ENCODE data around the gene PTPN5.

The PTPN5 gene

DNA sequence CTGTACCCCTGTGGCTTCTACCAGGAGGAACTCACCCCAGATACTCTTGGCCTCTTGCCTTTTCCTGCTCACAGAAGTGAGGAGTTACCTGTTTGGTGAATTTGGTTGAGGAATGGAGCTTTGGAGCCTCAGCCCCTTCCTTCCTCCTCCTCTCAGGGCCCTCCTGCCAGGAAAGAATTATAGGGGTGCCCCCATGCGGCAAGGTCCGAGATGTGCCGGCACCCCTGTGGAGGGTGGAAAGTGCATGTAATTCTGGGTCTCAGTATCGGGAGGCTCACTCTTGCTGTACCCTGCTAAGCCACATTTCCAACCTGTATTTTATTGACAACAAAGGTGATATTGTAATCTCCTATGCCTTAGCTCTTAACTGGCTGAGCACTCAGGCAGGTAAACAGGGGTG is 51.9 kb downstream of the PTPN5 start:
- TF ChIP-seq GATA3 (IDR thresholded peaks at IDR 0.05; ENCODE audit: low read depth, low read length) = no peak

DNA sequence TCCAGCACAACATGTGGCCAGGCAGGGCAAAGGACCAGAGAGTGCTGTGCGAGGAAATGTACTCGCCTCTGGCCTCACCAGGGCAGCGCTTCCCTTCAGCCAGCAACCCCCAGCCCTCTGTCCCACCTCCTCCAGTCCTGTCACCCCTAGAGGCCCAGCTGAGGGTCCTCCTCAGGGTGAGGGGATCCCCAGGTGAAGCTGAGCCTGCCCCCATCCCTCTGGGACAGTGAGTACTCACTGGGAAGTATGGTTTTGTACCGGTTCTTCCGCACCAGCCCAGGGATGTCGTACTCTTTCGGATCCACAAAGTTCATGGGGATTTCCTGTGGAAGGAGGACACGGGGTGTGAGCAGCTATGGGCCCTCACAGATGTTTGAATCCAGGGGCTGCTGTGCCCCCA is 54.0 kb downstream of the PTPN5 start:
- TF ChIP-seq GATA3 (IDR thresholded peaks at IDR 0.05; ENCODE audit: low read depth, low read length) = no peak
- no peak for TF ChIP-seq GATA2 (IDR thresholded peaks at IDR 0.05; ENCODE audit: low read depth, low read length)

DNA sequence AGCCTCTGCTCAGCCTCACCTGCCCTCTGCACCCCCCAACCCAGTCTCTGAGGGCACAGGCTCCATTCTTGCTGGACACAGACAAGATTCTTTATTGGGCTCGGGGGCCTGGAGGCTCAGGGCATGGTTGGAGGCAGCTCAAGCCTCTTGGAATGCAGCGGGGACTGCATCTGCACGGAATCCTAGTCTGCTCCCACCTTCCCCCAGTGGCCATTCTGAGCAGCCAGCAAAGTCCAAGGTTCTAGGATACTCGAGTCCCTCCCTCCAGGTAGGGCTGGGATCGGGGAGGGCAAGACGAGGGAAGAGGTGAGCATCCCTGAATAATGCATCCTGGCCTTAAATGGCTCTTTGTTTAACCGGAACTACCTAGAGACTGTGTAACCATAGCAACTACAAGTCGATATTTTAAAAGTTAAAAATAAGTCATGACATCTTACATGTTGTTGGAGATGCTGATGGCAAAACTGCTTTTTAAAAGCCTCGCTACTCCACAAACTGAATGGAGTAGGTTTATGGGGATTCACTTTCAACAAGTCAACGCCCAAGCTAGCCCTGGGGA is 54.9 kb downstream of the PTPN5 start:
- TF ChIP-seq GATA3 (IDR thresholded peaks at IDR 0.05; ENCODE audit: low read depth, low read length) (no peak), GATA2 (IDR thresholded peaks at IDR 0.05; ENCODE audit: low read depth, low read length) (no peak)

DNA sequence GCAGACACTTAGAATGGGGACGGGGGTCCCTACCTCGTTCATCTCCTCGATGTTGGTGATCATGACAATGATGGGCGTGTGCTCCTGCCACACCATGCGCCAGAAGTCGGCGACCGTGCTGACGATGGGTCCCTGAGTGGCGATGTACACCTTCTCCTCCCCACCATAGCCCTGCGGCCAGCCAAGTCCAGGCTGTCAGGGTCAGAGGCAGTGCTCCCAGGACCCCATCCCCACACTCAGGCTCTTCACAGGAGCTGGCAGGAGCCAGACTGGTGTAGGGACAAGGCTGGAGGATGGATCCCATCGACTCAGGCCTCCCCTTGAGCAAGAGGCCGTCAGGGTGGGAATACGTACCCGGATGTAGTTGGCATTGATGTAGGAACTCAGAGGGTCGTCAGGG is 58.4 kb downstream of the PTPN5 start:
- TF ChIP-seq GATA2 (IDR thresholded peaks at IDR 0.05; ENCODE audit: low read depth, low read length) (no peak), GATA3 (IDR thresholded peaks at IDR 0.05; ENCODE audit: low read depth, low read length) (no peak)

DNA sequence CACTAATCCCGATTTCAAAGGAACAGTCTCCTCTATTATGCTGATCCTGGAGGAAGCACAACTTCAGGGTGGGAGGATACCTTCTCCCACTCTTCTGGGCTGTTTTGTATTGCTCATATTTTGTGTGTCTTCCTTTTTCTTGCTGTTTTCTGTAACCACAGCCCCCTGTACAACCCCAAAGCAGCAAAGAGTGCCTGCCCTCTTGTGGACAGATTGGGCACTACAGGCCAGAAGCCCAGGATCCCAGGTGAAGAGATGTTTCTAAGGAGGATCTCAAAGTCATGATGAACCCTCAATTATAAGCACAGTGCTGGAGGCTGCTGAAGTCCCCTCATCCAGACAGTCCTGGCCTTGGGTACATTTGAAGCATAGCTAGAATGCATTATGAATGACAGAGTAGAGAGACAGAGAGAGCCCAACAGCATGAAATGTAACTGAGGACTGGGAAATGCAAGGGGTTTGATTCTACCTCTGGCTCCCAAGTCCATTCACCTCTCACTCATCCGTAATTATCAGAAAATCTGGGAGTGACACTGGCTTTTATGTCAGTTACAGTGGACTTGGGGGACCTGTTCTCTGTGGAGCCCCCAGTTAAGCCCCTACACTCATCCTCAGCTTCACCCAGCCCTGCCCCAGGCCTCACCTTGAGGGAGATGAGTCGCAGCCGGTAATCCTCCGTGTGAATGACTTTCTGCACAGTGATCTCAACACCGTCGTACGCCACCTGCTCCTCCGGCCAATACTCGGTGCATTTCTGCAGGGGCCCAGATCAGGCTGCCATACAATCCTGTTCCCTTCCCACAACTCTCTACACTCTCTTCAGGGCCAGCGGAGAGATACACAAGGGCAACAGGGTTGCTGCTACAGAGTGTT is 59.4 kb downstream of the PTPN5 start:
- TF ChIP-seq GATA2 (IDR thresholded peaks at IDR 0.05; ENCODE audit: low read depth, low read length) (no peak), GATA3 (IDR thresholded peaks at IDR 0.05; ENCODE audit: low read depth, low read length) (no peak)

- TF ChIP-seq GATA3 (IDR thresholded peaks at IDR 0.05; ENCODE audit: low read depth, low read length) = no peak
- no peak for TF ChIP-seq GATA2 (IDR thresholded peaks at IDR 0.05; ENCODE audit: low read depth, low read length)
Measured at GRCh38 chr11:18731441-18731840, 60.2 kb downstream of the PTPN5 start.

DNA sequence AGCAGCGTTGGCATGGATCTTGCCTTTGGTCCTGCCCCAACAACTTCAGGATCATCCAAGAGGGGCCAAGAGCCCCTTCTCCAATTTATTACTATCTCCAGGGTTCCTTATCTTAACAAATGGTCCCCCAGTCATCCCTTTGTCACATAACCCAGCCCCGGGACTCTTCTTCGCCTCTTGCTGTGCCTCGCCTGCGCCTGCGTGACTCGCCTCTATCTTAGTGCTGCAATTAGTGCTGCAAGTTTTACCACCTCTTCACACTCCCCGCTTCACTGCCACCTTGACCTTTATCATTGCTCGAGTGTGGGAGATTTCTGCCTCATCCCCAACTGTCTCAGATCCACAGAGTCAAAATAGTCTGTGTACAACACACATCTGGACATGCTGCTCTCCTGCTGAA is 61.6 kb downstream of the PTPN5 start:
- no peak for TF ChIP-seq GATA3 (IDR thresholded peaks at IDR 0.05; ENCODE audit: low read depth, low read length)
- no peak for TF ChIP-seq GATA2 (IDR thresholded peaks at IDR 0.05; ENCODE audit: low read depth, low read length)

DNA sequence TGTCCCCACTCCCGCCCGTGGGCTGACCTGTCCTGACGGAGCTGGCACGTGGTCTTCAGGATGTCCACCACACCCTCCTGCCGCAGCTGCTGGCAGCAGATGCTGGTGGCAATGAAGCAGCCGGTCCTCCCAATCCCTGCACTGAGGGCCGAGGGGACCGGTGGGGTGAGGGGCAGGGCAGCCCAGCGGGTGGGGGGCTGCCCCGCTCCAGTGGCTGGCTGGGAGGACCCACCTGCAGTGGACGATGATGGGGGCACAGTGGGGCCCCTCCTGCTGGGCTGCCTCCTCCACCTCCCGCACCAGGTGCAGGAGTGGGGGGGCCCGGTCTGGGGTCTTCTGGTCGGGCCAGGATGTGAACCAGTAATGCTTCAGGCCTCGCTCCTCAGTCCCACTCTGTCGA is 62.2 kb downstream of the PTPN5 start:
- TF ChIP-seq GATA2 (IDR thresholded peaks at IDR 0.05; ENCODE audit: low read depth, low read length) (no peak), GATA3 (IDR thresholded peaks at IDR 0.05; ENCODE audit: low read depth, low read length) (no peak)

GRCh38 chr11:18728658-18729057 is 62.9 kb downstream of the PTPN5 start:
- TF ChIP-seq GATA3 (IDR thresholded peaks at IDR 0.05; ENCODE audit: low read depth, low read length) (no peak), GATA2 (IDR thresholded peaks at IDR 0.05; ENCODE audit: low read depth, low read length) (no peak)

GRCh38 chr11:18727479-18728236 is 63.9 kb downstream of the PTPN5 start:
- TF ChIP-seq GATA2 (IDR thresholded peaks at IDR 0.05; ENCODE audit: low read depth, low read length) = no peak
- no peak for TF ChIP-seq GATA3 (IDR thresholded peaks at IDR 0.05; ENCODE audit: low read depth, low read length)

GRCh38 chr11:18726040-18726439 is 65.6 kb downstream of the PTPN5 start, which contains the start of gene IGSF22:
Gene IGSF22, minus strand, starts transcription at chr11:18726188. Its CDS starts 1,952 bp downstream, at chr11:18724236.
- TF ChIP-seq GATA3 (IDR thresholded peaks at IDR 0.05; ENCODE audit: low read depth, low read length) (no peak), GATA2 (IDR thresholded peaks at IDR 0.05; ENCODE audit: low read depth, low read length) (no peak)

- TF ChIP-seq GATA2 (IDR thresholded peaks at IDR 0.05; ENCODE audit: low read depth, low read length) (no peak), GATA3 (IDR thresholded peaks at IDR 0.05; ENCODE audit: low read depth, low read length) (no peak)
Measured at GRCh38 chr11:18723991-18724390, 67.6 kb downstream of the PTPN5 start.

DNA sequence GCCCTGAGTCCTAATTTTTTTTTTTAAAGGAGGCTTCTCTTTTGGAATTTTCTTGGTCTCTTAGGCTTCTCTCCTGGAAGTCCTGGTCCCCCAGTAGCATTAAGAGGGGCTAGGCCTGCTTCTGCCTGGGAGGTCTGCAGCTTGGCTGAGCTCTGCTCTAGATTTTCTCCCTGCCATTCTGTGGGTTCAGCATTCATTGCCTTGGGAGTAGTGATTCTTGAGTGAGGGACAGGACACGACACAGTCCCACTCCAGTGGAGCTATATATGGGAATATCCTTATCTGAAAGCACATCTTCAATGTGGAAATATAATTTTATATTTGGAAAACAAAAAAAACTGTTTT is 69.3 kb downstream of the PTPN5 start:
- TF ChIP-seq GATA2 (IDR thresholded peaks at IDR 0.05; ENCODE audit: low read depth, low read length) (no peak), GATA3 (IDR thresholded peaks at IDR 0.05; ENCODE audit: low read depth, low read length) (no peak)

- TF ChIP-seq GATA2 (IDR thresholded peaks at IDR 0.05; ENCODE audit: low read depth, low read length) = no peak
- TF ChIP-seq GATA3 (IDR thresholded peaks at IDR 0.05; ENCODE audit: low read depth, low read length) = no peak
Measured at GRCh38 chr11:18721561-18722292, 69.9 kb downstream of the PTPN5 start.

Data from SH-SY5Y (cell line).